CD4-positive, alpha-beta T cell treated with Interleukin-21 for 1 hour (primary cell): ENCODE data around the gene KRTAP29-1.
"Not testable (repeated sequence)": the region's sequence is repeated elsewhere in the genome, so short reads cannot be mapped to it uniquely, and the experiment has no call there.

Experiments
- DNase-seq: peaks from one replicate; pipeline ENCODE4 v3.0.0-alpha.2; 2020

KRTAP29-1 gene, protein sequence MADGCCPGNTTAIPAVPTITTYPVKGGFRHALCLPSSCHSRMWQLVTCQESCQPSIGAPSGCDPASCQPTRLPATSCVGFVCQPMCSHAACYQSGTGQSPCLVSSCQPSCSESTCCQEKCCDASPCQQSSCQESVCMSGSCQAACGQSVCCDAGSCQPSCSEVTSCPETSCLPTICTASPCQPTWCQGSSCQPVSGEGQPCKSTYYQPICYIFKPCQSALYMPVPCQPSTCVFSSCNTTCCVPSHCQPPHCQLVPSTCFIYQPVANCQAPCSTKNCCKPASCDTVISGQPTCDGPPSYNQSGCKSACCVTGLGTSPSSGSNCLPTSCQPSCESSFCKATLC

DNA sequence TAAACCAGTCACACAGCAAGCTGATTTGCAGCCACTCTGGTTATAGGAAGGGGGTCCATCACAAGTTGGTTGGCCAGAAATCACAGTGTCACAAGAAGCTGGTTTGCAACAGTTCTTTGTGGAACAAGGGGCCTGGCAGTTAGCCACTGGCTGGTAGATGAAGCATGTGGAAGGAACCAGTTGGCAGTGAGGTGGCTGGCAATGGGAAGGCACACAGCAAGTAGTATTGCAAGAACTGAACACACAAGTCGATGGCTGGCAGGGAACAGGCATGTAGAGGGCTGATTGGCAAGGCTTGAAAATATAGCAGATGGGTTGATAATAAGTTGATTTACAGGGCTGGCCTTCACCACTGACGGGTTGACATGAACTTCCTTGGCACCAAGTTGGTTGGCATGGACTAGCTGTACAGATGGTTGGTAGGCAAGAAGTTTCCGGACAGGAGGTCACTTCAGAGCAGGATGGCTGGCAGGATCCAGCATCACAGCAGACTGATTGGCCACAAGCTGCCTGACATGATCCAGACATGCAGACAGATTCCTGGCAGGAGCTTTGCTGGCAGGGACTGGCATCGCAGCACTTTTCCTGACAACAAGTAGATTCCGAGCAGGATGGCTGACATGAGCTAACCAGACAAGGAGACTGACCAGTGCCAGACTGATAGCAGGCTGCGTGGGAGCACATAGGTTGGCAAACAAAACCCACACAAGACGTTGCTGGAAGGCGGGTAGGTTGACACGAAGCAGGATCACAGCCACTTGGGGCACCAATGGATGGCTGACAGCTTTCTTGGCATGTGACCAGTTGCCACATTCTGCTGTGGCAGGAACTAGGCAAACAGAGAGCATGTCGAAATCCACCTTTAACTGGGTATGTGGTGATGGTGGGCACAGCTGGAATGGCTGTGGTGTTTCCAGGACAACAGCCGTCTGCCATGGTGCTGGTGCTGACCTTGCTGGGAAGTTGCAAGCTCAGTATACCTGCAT is at the start of gene KRTAP29-1:
Gene KRTAP29-1 (minus strand): TSS at position 936 of the 986 bp plus-strand sequence. CDS start 0 bp downstream, at position 936.
- no peak for DNase-seq

DNA sequence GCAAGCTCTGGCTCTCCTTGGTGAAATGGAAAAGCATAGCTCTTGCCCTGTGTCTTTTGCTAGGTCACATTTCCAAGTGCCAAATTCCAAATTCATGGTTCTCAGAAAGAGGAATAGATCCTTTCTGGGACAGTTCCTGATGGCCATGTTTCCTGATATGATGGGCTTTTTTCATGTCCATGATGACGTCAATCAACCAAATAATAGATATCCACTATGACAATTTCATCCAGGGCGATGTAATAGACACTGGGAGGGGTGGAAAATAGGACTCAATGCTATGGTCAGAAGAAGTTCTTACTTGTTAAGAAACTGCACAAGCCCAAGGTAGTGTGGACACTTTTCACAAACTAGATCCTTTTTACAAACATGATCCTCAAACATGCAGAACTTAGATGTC is 48.5 kb upstream of the KRTAP29-1 start:
- DNase-seq = no peak

DNA sequence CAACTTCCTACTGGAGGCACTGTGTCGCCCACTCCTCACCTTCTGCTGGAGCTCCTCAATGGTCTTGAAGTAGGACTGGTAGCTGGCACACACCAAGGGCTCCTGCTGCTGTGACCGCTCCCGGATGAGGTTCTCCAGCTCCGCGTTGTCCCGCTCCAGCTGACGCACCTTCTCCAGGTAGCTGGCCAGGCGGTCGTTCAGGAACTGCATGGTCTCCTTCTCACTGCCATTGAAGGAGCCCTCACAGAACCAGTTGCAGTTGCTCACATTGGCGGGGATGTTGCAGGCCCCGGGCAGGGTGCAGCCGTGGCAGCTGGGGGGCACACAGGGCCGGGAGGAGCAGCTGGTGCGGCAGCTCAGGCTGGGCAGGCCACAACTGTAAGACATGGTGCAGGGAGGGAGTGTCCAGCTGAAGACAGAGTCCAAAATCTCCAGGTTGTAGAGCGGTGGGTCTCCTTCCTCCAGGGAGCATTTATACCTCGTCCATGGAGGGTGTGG is 47.8 kb upstream of the KRTAP29-1 start, which contains the start of gene KRT33A:
Gene KRT33A (minus strand): TSS at position 448 of the 498 bp plus-strand sequence. CDS start 61 bp downstream, at position 387.
- not testable (repeated sequence) for DNase-seq

DNA sequence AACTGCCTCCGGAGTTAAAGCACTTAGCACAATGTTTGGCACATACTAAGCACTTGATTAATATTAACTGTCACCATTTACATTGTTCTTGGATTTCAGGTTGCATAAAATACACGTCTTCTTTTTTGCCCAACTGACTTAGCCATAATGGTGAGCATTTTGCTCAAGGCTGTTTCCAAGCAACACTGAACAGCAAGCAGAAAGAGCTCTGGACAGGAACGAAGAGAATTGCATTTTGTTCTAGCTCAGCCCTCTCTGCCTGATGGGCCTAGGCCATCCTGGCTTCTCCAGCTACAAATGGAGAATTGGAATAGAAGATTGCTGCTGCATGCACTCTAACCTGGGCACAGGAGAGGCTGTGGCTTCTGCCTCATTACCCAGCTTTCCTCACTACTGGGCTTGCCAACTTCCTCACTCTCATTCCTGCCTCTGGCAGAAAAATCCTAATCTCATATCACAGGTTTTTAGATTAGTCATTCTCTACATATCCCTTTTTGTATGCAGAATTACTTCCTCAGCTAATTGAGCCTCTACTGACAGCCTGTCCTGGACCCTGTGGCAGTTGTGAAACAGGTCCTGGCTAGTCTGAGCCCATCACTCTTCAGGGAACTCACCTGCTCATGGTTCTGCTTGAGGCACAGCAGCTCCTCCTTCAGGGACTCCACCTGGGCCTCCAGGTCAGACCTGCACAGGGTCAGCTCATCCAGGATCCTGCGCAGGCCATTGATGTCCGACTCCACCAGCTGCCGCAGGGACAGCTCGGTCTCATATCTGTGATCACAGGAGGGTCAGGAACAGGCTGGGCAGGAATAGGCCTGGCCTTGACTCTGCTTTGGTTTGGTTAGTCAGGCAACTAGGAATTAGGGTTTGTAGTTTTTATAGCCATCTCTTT is 45.5 kb upstream of the KRTAP29-1 start:
- DNase-seq = no peak

DNA sequence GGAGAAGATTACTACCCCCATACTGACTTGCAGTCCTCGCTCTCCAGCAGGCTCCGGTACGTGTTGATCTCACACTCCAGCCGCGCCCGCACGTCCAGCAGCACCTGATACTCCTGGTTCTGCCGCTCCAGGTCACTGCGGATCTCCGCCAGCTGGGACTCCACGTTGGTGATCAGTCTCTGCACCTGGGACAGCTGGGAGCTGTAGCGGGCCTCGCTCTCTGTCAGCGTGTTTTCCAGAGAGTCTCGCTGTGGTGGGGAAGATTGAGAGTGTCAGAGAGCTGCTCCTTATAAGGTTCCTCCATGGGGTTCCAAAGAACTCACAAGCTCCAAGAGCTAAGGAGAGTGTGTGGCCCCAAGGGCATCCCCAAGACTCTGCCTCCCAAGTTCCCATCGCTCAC is 43.8 kb upstream of the KRTAP29-1 start:
- DNase-seq = not testable (repeated sequence)

DNA sequence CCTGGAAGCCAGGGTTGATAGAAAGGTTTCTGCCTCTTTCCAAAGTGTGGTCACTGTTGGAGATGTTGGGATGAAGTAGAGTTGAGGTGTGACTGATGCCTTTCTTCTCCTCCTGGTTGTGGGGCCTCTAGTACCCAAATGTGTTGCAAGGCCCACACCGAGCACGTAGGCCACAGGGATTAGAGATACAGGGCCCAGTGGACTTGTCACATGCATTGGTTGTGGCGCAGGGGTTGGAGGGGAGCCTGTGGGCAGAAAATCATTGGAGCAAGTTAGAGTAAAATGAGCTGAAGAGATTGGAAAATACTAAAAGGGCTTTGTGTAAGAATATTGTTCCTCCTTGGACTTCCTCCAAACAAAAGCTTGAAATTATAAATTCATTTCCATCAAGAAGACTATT is 43.3 kb upstream of the KRTAP29-1 start:
- no peak for DNase-seq

DNA sequence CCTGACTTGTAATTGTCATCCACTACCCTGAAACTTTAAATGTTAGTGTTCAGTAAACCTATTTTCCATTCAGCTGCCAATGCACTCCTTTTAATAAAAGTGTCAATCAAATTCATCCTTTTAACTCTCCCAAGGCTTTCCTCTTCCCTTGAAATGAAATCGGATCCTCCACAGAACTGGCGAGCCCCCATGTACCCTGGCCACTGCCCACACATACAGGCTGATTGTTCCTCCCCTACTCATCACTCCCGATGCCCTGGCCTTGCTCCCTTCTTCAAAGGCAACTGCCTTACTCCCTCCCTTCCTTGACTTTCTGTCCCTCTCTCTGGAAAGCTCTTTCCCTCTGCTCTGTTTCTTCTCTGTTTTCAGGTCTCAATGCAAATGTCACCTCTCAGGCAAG is 40.4 kb upstream of the KRTAP29-1 start:
- DNase-seq = no peak

DNA sequence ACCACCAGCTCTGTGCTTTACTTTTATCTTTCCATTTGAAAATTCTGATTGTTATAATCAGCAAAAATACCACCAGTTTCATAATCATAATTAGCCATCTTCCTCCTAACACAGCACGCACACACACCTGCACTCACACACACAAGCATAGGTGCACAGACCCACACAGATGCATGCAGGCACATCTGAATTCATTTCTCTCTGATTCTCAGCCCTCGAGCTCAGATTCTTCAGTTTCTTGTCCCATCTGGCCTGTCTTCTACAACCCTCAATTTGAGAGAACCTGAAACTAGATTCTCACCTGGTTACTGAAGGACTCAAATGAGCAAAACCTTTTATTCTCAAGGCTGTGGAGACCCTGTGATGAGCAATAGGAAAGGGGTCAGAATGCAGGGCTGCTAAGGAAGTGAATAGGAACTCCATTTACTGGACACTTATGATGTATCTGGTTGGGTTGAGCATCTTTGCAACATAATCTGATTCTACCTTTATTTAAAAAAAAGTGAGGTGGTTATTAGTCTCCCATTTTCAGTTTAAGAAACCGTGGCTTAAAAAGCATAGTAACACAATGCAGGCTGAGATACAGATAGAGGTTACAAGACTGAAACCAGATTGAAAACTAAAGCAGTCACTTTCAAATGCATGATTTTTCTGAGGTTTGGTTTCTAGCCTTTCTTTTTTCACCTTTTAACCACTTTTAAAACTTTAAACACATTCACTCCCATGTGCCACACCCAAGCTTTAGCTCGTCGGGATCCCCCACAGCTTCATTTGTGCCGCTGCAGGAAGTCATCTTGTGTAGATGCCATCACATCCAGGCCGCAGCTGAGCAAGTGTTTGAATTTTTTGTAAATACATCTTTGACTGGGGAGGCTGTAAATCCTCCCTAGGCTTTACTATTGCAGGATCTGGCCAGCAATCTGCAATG is 38.5 kb upstream of the KRTAP29-1 start:
- peak; percentile 74 for DNase-seq

DNA sequence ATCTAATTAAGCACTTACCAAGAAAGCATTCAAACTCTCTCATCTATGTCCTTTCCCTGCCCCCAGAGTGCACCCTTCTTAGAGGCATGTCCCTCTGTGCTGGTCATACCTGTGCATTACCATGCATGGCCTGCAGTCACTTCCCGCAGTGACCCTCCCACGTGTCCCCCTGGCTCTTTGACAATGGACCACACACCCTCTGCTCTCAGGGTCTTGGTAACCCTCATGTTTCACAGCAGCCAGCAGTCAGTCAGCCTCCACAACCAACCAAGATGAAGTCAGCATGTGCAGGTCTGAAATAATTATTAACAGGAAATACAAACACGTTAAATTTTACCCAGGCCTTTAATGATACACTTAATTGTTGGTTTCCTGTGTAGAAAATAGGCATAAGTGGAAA is 37.8 kb upstream of the KRTAP29-1 start:
- DNase-seq = peak; percentile 22

DNA sequence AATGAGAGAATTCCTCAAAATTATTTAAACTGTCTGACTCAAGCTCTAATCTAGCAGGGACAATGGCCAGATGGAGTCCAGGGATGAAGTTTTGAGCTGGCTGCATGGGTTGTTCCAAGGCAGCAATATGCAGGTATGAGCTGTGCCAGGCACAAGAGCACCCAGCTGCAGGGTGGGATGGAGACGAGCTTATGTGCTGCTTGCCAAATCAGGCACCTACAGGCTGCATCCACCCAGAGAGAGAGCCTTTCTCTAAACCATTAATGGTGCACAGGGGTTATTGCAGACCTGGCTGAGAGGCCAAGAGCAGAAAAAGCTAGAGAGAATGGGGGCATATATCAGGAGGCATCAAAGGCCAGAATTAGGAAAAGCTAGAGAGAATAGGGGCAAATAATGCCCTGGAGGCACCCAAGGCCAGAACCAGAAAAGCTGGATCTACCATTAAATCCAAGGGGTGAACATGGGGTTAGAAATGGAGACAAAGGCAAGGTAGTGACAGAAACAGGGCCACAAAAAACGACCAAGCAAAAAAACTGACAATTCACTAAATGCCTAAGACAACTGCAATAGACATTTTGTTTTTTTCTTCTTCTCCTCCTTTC is 37.0 kb upstream of the KRTAP29-1 start:
- no peak for DNase-seq

DNA sequence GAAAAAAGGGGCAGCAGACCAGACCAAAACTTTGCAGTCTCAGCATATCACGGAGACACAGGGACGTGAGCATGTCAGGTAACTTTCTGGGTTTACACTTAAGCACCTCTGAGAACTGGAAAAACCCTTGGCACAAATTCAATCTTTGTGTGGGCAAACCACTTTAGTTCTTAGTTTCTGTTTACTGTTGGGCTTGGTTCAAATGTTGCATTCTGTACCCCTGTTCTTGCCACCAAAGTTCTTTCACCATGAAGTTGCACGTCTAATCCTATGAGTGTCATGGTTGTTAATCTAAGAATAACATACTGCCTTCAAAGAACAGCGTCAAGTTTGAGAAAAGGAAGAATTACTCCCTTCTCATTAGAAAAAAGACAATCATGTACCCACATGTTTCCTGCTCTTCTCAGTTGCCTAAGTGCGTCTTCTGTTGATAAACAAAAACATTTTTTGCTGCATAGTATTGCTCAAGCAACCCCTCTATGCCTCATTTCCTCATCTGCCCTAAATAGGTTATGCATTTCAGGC is 36.4 kb upstream of the KRTAP29-1 start:
- DNase-seq = peak; percentile 86

DNA sequence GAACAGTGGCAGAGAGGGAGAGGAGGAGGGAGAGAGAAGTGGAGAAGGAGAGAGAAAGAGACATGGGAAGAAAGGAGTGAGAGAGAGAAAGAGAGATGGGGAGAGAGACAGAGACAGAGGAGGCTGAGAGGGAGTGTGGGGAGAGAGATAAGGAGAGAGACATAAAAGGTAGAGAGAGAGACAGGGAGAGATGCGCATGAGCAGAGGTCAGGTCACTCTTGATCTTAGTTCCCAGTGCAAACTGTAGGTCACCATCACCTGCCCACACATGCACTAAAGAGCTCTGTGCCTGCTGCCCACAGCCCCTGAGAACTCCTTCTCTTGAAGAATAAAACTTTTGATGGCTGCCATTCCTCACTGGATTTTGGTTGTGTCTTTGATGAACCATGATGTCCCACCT is 33.1 kb upstream of the KRTAP29-1 start:
- DNase-seq = no peak

DNA sequence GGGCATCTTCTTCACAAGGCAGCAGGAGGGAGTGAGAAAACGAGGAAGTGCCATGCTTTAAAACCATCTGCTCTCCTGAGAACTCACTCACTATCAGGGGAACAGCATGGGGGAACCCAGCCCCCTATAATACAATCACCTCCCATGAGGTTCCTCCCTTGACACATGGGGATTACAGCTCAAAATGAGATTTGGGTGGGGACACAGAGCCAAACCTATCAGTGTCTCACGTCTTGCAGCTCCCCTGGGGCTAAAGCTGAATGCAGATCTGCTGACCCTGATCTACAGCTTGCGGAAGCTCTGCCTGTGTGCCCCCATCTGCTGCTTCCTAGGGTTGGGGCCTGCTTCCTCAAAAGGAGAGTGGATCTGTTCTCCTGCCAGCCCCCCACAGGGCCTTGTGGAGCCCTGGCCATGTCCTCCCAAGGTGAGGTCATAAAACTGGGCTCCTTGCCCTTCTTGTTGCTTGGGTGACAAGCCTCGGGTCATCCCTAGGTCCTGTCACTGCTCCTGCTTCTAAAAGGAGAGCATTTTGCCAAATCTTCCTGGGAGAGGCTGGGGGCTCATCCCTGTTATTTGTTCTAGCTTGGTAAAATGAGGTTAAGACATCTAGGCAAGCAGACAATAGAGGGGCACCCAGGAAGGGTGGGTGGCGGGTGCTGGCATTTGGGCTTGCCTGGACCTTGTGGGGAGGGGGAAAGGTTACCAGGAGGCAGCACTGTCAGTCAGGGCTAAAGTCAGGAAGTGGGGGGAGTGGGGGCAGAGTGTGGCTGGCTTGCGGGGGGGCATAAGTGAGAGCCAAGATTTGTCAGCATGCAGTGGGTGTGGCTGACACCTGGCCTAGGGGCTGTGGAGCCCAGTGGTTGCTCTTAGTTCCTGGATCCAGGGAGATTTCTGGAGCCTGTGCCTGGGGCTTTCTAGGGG is 32.0 kb upstream of the KRTAP29-1 start:
- peak; percentile 21 for DNase-seq

DNA sequence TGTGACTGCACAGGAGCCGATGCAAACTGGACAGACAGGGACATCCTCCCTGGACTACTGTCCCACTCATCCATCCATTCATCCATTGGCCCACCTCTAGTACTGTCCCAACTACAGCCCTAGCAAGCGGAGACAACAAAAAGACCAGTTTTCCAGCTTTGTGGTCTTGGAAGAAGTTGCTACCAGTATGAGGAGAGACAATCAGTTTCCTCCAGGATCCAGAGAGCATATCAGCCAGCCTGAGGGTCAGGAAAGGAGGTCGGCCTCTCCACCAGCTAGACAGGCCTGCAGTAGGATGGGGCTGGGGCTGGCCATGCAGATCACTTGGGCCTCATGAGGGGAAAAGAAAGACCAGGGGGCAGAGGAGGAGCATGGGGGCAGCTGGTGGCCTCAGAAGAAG is 31.2 kb upstream of the KRTAP29-1 start:
- DNase-seq = no peak

DNA sequence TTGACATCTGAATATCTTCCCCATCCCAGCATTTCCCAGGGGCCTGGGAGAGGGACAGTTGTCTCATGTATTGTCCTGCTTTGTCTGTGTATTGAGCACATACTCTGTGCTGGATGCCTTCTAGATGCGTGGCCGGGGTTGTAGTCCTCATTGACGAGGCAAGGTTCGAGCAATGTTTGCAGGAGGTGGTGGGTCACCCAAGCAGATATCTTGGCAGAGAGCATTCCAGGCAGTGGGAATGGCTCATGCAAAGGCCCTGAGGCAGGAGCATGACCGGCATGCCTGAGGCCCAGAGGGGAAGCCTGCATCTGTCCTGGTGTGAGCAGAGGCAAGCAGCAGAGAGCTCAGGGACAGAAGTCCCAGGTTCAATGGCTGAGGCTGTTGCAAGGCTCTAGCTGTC is 30.4 kb upstream of the KRTAP29-1 start:
- no peak for DNase-seq

DNA sequence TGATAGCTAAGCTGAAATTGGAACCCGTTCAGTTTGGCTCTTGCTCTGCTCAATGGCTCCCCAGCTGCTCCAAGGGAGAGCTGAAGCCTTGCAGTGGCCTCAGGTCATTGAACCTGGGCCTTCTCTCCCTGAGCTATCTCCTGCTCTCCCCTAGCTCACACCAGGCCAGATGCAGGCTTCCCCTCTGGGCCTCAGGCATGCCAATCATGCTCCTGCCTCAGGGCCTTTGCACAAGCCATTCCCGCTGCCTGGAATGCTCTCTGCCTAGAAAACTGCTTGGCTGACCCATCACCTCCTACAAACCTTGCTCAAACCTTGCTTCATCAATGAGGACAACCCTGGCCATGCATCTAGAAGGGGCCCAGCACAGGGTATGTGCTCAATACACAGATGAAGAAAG is 29.6 kb upstream of the KRTAP29-1 start:
- DNase-seq = no peak

DNA sequence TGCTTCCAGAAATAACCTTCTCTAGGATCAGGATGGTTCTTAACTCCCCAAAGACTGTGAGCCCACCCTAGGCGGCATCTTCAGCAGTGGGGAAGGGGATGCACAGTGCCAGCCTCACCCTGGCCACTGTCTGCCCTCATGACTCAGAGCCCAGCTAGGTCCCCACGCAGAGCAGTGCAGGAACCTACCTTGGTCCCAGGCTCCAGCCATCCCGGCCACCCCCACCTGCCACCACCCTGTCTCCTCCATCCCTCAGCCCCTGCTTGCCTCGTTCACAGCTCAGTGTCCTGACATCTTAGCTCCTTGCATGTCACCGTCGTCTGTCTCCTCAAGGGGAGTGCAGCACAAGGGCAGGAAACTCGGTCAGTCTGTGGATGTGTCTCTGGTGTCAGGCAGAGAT is 29.0 kb upstream of the KRTAP29-1 start:
- DNase-seq = no peak

DNA sequence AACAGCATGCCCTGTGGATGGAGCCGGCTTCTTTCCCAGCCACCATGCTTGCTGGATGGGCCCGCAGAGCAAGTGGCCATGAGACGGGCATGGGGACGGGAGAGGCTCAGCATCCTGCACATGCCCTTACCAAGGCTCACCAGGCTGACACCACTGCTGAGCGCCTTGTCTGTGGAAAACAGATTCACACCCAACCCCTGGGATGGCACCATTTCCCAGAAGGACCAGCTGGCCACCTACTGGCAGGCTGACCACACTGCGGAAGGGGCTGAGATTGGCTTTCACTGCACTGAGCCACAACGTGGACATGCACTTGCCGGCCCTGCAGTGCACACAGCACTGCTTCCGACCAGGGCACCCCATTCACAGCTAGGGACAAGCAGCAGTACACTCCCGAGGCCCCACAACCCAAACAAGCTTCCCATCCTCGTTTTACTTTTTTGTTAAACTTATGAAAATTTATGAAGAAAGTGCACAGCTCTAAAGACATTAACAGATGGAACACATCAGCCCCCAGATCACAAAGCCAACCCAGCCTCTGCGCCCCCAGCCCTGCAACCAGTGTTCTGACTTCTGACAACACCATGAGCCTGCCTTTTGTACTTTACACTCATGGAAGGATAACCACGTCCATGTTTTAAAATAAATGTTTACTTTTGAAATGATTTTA is 26.8 kb upstream of the KRTAP29-1 start:
- peak; percentile 16 for DNase-seq

DNA sequence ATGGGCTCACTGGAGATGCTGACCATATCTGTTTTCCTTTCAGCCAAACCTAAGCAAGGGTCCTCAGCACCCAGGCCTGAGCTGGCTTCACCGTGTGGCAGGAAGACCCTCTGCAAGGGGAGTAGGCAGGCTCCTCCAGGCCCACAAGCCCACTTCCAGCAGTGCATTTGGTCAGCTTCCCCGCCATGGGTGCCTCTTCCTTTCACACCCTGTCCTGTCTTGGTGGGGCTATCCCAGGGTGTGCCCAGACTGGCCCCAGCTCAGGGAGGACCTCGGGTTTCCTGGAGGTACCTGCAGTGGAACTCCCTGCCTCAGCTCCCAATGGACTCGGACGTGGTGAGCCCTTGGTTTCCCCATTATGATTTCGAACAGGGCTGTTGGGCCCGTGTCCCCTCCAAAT is 25.6 kb upstream of the KRTAP29-1 start:
- DNase-seq = no peak
